Bronchial epithelial cell (primary cell): ENCODE measurements around the gene SYNJ2BP. TPM values are rescaled to one million over a fixed set of nuclear protein-coding genes. Genes with fewer than 3 reads are reported as not detected.

ENCODE experiments used
- DNase-seq: peaks from one replicate; pipeline ENCODE4 v3.0.0-alpha.2; 2010; ENCODE audit warnings: low read depth
- FAIRE-seq: peaks from 2 replicates; lab custom pipeline; 2011; peaks lifted over from hg19 to GRCh38; lab: Jason Lieb, UNC
- H3K27me3 ChIP-seq: 2 replicates; pipeline ENCODE4 v1.5.1; 2011; ENCODE audit warnings: low read length; ENCODE audit not compliant: control insufficient read depth, insufficient read depth
- H3K36me3 ChIP-seq: 2 replicates; pipeline ENCODE4 v1.5.1; 2011; ENCODE audit warnings: low read length; ENCODE audit not compliant: control insufficient read depth, insufficient read depth
- H3K4me3 ChIP-seq: 2 replicates; pipeline ENCODE4 v1.5.1; 2011; ENCODE audit warnings: mild to moderate bottlenecking, low read depth, low read length, control low read depth
- CTCF ChIP-seq: IDR thresholded peaks from 2 replicates; pipeline ENCODE4 v1.5.1; 2011; ENCODE audit warnings: mild to moderate bottlenecking, moderate library complexity, low read length, control low read depth, inconsistent platforms; ENCODE audit not compliant: insufficient read depth, severe bottlenecking
- total RNA-seq: library from RNA; depleted of rRNA; stranded (reverse); fragments of >200 nt; gene quantifications from 2 replicates; pipeline ENCODE4 v1.2.1, GENCODE V29; 2014

Gene SYNJ2BP
- total RNA-seq, 1 donor from 2014 or later, result 9.5 TPM

DNA sequence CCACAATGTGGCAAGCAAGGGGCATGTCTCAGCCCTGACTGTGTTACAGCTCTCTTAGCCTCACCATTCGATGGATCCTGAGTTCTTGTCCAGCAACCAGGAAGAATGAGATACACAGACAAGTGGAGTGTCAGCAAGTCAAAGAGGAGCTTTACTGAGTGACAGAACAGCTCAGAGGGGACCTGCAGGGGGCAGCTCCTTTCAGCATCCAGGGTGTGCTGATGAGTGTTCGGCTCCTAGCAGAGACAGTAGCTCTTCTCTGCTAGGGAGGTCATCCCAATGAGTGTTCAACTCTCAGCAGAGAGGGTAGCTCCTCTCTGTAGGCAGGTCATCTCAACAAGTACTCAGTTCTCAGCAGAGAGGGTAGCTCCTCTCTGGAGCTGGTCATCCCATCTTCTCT lies 19.1 kb downstream of the SYNJ2BP start:
- H3K36me3 ChIP-seq, result peaks cover 1% of the 10 kb centered on the region
- H3K27me3 ChIP-seq, result no peaks in the 10 kb centered on the region
- no peak overlapping the region for H3K4me3 ChIP-seq
- no peak for TF ChIP-seq CTCF
- no peak for DNase-seq
- peak; percentile 96 for FAIRE-seq

GRCh38 chr14:70394674-70395306 lies 22.1 kb downstream of the SYNJ2BP start:
- H3K36me3 ChIP-seq, result peaks cover 1% of the 10 kb centered on the region
- TF ChIP-seq CTCF, result no peak
- no peak for FAIRE-seq
- H3K27me3 ChIP-seq, result no peaks in the 10 kb centered on the region
- DNase-seq, result no peak
- H3K4me3 ChIP-seq, result no peak overlapping the region

GRCh38 chr14:70392676-70393075 lies 24.2 kb downstream of the SYNJ2BP start:
- FAIRE-seq (no peak), DNase-seq (no peak)
- no peak for TF ChIP-seq CTCF
- H3K36me3 ChIP-seq, result peaks cover 1% of the 10 kb centered on the region
- H3K4me3 ChIP-seq, result no peak overlapping the region
- no peaks in the 10 kb centered on the region for H3K27me3 ChIP-seq

DNA sequence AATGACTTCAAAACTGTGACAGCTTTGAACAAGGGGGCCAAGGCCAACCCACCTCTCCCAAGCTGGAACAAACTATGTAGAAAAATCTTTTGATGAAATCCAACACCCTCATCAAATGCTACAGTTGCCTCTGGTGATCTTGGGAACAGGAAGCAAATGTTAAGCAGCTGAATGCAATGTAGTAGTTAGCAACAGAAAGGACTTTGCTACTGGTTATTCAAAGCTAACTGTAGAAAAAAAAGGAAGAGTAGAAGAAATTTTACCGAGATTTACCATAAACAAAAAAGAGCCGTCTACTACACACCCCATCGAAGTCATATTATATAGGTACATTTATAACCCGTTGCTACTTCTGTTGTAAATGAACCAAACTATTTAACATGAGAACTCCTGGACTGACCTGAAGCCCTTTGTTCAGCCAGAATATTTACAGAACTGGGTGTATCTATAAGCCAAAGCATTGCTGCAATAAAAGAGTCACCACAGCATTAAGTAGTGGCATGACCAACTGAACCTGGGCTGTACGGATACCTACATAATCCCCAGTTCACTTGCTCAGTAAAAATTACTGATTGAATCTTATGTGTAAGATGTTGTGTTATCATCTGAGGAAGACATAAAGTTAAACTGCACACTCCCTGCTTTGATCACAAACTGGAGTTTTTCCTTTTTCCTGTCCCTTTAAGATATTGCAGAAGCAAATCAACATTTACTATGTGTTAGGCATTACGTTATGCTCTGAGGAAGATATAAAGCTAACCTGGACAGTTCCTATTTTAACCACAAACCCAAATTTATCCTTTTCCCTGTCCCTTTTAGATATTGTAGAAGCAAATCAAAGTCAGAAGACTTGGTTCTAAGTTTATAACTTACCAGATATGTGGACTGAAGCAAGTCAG lies 25.1 kb downstream of the SYNJ2BP start:
- no peak for DNase-seq
- H3K36me3 ChIP-seq, result no peaks in the 10 kb centered on the region
- no peak overlapping the region for H3K4me3 ChIP-seq
- no peak for FAIRE-seq
- no peaks in the 10 kb centered on the region for H3K27me3 ChIP-seq
- TF ChIP-seq CTCF, result no peak

- H3K4me3 ChIP-seq, result no peak overlapping the region
- FAIRE-seq (no peak), DNase-seq (no peak)
- H3K36me3 ChIP-seq, result no peaks in the 10 kb centered on the region
- no peak for TF ChIP-seq CTCF
- H3K27me3 ChIP-seq, result no peaks in the 10 kb centered on the region
Observed at GRCh38 chr14:70382536-70382935, 34.4 kb downstream of the SYNJ2BP start.
